Stimulated activated CD4-positive, alpha-beta T cell treated with anti-CD3 and anti-CD28 coated beads, Interleukin-15, amount 100 ng/mL, for 1 hour (primary cell): Measurements from ENCODE around the gene ATR.
"Not testable (repeated sequence)": the region's sequence is repeated elsewhere in the genome, so short reads cannot be mapped to it uniquely, and the experiment has no call there.

Experiments used
- DNase-seq, 2 donors: peaks; one replicate each; pipeline ENCODE4 v3.0.0-alpha.2; 2020; ENCODE audit warnings: low read depth in 1 of 2, low spot score in 1 of 2

The ATR gene

GRCh38 chr3:142578329-142579223, at the start of gene ATR:
TSS of gene ATR (minus strand) at chr3:142578733. CDS start at chr3:142578704, 29 bp downstream.
- DNase-seq = peak; percentile 87 to 93

- no peak for DNase-seq
Observed at GRCh38 chr3:142626971-142627370, 48.4 kb upstream of the ATR start.

GRCh38 chr3:142625153-142625440, 46.6 kb upstream of the ATR start:
- no peak for DNase-seq

- no peak for DNase-seq
Observed at GRCh38 chr3:142624341-142625152, 46.0 kb upstream of the ATR start.

- no peak for DNase-seq
Observed at GRCh38 chr3:142623194-142623593, 44.7 kb upstream of the ATR start.

GRCh38 chr3:142622405-142622804, 43.9 kb upstream of the ATR start:
- no peak for DNase-seq

- DNase-seq = no peak
Observed at GRCh38 chr3:142618917-142619461, 40.5 kb upstream of the ATR start.

GRCh38 chr3:142615171-142615570, 36.6 kb upstream of the ATR start:
- DNase-seq = no peak

GRCh38 chr3:142614059-142614626, 35.6 kb upstream of the ATR start:
- DNase-seq = no peak

GRCh38 chr3:142613491-142613890, 35.0 kb upstream of the ATR start:
- no peak for DNase-seq

GRCh38 chr3:142611206-142611605, 32.7 kb upstream of the ATR start:
- no peak for DNase-seq

GRCh38 chr3:142609136-142609535, 30.6 kb upstream of the ATR start:
- no peak for DNase-seq

- no peak for DNase-seq
Observed at GRCh38 chr3:142608631-142609030, 30.1 kb upstream of the ATR start.

- no peak for DNase-seq
Observed at GRCh38 chr3:142604940-142605339, 26.4 kb upstream of the ATR start.

GRCh38 chr3:142603386-142603705, 24.8 kb upstream of the ATR start:
- not testable (repeated sequence) for DNase-seq

GRCh38 chr3:142602619-142603385, 24.3 kb upstream of the ATR start:
- DNase-seq = no peak

- DNase-seq = no peak
Observed at GRCh38 chr3:142601713-142602112, 23.2 kb upstream of the ATR start.

GRCh38 chr3:142597906-142598305, 19.4 kb upstream of the ATR start:
- DNase-seq = no peak

- DNase-seq = no peak
Observed at GRCh38 chr3:142596726-142597088, 18.2 kb upstream of the ATR start.

GRCh38 chr3:142595951-142596725, 17.6 kb upstream of the ATR start, which contains the start of gene PLS1:
TSS of gene PLS1 (plus strand) at chr3:142596393. CDS start at chr3:142664238, 67,845 bp downstream.
- DNase-seq = peak; percentile 75 to 88
